HG02884 (cell line): ENCODE results near the gene SNX11.

Experiments used
- ATAC-seq: cut with Tn5 transposase; IDR thresholded peaks from one replicate; pipeline ENCODE4 v1.9.1; 2021; ENCODE audit warnings: mild to moderate bottlenecking, moderate library complexity; ENCODE audit not compliant: unreplicated experiment

SNX11 gene

DNA sequence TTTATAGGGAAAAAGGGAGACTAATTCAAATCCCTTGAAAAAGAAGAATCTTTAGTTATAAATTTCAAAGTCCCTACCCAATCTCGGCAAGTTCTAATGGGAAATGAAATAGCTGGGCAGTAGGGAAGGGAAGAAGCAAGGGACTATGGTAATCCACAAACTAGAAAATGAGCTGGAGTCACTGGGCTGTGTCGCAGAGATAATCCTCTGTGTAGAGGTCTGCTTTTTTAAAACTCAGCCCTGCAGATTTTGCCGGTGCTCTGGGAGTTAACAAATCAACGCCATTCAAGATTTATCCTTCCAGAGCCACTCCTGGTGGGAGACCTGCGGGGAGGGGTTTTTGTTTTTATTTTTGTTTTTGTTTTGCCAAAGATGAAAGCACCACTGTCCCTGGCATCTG is 20.8 kb downstream of the SNX11 start:
- ATAC-seq, result no peak

DNA sequence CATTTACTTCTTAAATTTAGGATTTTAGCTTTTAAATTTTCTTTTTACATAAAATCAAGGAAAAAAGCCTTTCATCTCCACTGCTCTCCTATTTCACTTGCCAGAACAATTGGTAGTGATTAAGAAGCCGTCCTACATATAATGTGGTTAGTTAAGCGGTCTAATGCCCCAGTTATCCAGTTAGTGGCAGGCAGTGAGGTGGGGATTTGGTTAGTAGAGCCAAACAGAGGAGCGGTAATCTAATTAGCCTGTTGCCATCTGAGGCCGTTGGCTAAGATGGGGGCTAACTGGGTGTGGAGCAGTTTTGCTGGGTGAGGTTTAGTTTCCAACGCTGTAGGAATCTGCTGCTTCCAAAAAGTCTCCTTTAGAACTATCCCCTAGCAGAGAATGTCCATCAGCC is 22.4 kb downstream of the SNX11 start:
- no peak for ATAC-seq

DNA sequence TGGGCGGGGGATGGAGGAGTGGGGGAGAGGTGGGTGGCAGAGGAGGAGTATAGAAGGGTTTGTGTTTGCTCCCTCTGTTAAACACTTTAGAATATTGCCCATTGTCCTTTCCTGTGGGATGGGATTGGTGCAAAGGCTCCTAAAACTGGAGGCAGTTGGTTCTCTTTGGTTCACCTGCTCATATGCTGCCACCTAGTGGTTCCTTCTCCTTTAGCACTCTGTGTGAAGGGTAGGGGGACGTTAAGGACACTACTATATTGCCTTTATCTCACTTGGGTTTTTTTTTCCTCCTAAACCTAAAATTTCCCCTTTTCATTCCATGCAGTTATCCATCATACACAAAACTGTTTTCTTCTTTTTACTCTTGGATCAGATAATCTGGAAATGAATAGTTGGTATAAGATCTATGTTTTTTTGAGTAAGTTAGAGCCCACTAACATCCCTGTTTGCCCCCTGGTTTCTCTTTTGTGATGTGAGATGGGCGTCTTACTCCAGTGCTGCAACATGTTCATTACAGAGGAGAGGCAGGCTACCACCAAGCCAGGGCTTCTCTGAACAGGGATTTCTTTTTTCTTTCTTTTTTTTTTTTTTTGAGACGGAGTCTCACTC is 23.8 kb downstream of the SNX11 start:
- ATAC-seq, result no peak

DNA sequence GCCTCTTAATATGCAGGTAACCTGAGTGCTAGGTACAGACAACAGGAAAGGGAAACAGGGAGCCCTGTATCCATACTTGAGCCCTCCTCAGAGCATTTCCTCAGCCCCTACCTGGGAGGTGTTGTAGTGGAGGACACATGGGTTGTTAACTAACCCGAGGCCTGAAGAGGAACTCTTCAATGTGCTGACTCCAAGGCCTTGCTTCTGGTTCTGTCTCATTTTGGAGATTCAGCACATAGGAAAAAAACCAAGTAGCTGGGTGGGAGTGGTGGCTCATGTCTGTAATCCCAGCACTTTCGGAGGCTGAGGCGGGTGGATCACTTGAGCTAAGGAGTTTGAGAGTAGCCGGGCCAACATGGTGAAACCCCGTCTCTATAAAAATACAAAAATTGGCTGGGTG is 24.8 kb downstream of the SNX11 start:
- no peak for ATAC-seq

DNA sequence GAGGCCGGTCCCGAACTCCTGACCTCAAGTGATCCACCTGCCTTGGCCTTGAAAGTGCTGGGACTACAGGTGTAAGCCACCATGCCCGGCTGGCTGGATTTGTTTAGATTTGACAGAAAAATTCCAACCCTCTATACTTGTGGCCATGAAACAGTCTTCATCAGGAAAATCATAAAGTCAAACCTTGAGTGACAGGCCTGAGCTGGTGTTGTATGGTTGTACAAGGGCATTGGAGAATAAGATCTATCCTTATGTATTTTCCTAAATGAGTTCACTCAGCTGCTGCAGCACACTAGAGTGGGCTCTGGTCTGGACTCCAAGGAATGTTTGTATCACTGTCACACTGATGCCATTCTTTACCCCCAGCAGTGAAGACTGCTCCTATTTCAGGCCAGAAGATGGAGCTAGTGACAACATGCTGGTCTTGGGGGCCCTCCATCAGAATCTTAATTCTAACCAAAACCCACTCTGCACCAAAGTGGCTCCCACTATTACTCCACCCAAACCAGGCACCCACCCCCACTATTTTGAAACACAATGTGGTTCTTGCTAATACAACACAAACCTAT is 27.4 kb downstream of the SNX11 start:
- ATAC-seq, result no peak

DNA sequence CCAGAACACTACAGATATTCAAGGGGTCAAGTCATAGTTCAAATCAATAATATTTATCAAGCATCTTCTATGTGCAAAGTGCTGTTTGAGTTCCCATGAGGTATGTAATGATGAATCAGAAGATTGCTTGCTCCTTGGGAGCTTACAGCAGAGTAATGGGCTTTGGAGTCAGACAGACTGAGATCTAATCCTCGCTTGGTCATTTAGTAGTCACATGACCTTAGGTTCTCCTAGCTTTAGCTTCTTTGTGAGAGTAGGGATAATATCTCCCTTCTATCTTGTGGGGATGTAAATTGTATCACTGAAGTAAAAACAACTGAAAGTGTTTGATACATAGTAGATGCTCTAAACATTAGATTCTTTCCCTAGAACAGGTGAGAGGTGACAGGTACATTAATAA is 30.1 kb downstream of the SNX11 start:
- no peak for ATAC-seq

DNA sequence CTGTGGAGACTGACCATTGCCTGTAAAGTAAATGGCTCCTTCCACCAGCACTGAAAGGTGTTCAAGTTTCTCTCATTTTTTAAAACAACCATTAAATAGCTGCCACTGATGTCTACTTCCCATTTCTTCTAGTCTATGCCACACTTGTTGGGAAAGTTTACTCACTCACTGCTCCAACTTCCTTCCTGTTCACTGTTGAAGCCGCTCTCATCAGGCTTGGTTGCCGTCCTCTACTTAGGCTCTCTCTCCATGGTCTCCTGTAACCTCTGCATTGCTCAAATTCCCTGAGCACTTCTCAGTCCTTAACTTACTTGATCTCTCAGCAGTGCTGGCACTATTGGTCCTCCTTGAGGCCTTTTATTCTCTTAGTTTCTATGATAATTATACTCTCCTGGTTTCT is 32.4 kb downstream of the SNX11 start:
- ATAC-seq, result no peak

DNA sequence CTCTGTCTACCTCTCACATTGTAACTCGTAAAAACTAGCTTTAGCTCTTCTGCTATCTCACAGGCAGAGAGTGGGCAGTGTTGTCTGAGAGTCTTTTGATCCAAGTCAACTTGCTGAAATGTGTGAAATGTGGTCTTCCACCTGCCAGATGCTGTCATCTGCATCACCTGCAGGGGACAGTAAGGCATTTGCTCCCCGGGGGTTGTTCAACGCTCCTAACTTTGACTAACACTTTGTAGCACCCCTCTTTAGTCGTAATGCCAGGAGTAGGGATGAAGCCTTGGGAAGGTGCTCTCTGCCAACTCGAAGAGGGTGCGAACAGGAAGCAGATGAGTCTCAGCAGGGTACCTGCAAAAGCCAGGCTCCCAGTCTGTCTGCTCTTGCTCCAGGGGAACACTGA is 36.1 kb downstream of the SNX11 start:
- ATAC-seq, result no peak

DNA sequence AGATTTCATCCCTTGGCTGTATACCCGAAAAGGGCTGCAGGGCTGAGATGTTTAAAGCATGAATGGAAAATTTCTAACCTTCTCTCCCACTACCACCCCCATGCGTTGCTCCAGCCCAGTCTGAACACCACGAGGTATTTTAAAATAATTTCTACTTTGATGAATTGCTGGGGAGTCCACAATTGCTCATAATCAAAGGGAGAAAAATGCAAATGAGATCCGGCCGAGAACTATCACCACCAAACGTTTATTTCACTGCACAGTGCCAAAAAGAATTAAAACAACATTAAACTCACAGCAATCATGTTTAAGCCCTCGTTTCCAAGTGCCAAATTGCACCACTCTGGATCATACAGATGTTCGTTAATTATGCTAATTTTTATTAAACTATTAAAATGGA is 36.7 kb downstream of the SNX11 start:
- no peak for ATAC-seq

DNA sequence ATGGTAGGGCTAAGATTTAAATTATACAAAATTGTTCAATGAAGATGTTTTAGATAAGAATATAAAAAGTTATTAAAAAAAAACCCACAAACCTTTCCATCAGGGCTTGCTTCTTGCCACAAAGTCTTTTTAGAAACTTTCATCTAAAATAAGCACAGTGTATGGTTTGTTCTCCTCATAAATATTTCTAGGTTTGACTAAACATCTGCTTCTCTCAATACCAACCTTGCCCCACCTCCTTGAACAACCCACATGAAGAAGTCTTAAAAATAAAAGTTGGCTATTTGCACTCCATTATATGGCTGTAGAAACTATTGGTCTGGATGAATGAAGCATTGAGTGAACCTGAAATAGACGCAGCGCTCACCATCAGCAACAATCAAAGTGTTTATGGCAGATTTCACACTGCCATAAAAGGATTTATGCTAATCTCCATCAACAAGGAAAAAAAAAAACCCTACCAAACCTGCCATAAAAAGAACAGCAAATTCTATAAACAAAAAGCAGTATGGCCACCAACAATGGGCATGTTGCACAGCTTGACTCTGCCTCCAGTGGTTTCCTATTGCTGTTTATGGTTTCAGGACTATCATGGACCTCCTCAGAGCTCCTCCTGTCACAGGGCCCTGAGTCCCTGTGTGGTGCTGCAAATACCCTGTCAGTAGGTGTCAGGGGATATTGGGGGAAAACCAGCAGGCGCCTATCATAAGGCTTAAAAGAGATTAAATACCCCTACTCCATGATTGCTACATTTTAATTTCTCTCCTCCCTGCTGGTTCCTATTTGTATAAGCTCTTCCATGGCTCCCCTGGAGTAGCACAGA is 37.6 kb downstream of the SNX11 start:
- no peak for ATAC-seq

DNA sequence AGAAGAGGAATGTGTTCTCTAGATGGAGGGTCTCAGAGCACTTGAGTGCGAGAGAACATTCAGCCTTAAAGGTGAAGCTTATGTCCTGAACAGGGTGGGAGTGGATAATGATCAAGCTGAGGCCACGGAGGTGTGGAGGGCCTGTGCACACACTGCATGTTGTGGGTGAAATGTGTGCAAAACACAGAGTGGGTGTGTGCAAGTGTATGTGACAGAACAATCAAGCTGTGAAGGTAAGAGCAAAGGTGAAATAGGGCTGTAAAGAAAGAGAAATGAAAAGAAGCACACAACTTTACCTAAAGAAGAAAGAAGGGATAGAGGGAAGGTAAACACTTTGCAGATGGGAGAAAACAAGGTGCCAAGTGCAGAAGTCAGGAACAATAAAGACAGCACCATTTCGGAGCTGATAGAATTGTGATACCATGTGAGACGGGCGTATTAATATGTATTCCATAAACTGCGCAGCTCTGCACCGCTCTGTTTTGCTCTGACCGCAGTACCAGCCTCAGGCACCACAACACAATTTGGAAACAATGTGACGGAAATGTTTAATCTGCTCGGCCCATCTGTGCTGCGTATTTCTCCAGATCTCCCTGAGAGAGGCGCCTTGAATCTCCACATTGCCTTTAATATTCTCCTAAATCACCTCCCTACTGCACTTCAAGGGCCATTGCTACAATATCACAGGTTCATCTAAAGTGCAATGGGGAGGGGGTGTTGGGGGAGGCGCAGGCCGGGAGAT is 40.6 kb downstream of the SNX11 start:
- no peak for ATAC-seq

DNA sequence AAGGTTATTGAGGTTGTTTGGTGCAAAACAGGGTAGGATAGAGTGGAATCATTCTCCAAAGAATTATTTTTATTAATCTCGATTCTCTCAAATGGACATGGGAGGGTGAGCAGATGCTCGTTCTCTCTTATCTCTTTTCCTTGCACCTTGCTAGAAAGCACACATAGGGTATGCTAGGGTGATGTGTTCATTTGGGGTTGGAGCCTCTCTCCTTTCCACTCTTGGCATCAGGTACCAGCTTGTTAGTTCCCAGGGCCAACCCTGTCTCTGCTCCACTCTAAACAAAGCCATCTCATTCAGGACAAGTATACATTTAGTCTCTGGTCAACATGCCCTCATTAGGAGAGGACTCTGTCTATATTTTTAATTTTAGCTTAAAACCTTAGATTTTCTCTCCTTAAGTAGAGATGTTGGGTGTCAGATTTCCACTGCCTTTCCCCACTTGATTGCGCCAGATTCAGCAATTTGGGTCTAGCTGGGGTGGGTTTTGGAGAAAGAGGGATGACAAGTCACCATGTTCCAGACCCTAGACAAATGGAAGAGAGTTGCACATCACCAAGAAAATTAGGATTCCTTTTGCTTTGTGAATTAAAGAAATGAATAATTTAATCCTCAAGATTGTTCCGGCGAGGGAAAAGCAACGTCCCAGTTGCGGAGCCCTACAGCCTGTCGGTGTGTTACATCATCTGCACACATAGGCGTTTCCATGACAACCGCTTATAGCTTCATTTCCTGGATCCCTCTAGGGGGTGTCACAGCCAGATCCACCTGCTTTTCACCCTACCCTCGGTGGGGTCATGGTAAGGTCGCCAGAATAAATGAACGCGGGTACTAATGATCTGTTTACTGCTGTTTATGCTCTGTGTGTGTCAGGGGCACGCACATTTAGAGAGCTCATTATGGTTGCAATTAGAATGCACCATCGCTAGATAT is 41.6 kb downstream of the SNX11 start:
- ATAC-seq, result no peak

DNA sequence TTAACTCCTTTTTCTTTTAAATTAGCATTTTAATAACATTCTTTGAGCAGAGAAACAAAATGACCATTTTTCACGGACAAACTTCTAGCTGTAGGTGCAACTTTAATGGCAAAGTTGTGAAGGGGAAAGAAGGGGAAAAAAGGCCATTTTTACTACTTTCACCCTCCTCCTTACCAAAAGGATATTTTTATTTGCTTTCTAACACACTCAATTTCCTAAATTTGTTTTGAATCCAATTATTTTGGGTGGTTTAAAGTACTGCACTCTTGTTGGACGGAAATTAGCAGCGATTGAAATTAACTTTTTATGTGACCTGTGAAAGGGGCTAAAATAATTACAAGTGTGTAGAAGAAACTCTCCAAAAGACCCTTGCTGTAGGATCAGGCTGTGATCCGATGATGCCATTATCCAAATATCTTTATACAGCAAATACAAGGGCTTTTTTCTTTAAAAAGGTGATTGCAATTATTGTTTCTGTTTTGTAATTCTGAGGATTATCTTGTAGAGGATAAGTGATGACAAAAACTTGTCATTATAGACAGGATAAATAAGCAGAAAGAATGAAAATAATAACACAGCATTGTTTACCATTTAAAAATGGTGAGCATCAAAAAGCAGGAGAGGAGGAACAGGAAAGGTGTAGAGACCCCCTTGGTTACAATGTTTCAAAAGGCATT is 42.4 kb downstream of the SNX11 start:
- no peak for ATAC-seq

DNA sequence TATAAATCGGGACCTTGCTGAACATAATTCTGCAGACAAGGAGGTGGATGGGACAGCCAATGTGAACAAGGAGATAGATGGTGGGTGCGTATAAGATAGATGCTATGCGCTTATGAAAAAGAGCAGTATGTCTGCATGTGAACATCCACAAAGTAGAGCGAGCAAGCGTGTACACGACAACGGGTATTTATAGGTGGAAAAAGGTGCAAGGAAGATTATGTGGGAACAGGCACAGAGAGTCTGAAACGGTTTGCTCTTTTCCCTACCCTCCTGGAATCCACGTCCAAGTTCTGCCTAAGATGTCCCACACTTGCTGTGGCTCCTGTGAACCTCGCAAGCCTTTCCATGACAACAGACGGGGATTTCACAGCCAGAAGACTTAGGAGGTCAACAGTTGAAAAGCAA is 43.0 kb downstream of the SNX11 start:
- no peak for ATAC-seq

DNA sequence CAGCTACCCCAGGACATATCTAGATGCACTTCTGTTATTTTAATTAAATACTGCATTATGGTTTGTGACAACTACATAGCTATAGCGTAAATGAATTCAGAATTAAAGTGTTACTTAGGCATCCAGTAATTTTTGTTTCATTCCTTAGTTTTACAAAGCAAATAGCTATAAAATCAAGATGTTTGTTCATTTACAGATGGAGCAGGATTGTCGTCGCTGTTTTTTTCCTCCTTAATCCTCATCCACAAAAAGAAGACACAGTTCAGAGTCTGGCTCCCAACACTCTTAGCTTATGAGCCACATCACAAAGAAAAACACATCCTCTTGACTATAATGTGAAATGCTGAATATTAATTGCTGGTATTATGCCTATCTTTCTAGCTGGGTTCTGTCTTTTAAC is 43.7 kb downstream of the SNX11 start:
- ATAC-seq, result no peak

DNA sequence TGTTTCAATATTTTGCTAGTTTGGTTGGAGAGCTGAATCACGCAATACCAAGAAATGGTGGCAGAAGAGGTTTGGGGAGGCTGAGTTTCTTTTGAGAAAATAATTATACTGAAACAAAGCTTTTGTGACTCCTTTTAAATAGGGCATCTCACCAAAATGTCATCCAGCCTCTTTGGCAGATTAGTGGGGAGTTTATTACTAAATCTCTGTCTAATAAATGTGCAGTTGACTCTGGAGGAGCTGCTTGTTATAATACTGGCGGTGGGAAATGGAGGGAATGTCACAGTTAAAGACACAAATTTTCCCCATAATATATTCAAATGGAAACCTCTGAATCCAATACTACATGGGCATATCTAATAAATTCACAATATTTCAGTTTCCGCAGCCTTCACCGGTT is 44.7 kb downstream of the SNX11 start:
- ATAC-seq, result no peak

DNA sequence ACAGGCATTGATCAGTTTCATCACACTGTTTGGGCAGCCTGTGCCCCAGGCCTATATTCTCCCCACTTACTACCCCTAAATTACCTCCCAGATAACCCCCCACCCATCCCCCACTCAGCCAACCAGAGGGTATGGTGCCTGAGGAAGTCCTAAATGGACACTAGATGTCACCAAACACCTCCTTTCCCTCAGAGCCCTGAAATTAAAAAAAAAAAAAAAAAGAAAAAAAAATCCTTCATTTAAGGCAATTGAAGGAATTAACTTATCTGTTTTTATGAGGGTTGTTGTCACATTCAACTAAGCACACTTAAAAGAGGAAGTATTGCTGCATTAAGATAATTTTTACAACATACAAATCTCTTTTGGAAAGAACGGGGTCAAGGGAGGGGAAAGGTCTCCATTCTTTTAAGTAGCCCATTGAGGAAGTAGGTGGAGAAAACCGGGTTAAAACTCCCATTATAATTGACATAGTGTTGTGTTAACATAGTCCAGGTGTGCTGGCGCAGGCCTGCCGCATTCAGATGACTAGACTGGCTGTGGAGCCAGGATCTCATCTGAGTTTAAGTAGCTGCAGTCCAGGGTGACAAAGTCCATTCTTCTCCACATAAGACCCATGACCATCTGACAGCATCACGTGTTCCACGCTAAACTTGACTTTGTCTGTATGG is 46.3 kb downstream of the SNX11 start:
- no peak for ATAC-seq

DNA sequence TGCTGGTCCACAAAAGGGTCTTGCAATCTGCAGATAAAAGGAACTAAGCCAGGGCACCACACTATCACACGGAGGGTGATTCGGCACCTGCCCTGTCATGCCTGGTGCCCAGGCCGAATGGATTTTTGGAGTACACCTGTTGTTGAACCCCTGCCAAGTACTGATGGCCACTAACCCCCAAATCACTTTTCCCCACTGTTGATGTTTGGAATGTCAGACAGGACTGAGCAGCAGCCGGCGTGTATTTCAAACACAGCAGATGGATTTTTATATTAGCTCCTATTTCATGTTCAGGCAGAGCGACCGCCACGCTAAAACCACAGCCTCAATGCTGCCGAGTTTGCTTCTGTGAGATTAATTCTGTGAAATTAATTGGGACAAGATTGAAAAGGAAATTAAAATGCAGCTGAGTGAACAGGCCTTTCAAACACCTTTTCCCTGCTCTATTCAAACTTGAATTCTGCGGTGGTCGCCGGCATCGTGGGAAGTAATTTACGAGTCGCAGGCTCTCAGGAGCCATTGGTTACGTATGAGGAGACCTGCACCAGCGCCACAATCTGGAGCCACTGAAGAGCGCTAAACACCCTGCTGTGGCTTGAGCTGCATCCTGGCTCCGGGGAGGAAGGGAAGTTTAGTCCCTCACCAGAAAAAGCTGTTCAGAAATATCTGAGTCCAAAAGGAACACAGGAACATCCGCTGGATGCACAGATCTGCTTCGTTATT is 48.5 kb downstream of the SNX11 start:
- ATAC-seq, result no peak

DNA sequence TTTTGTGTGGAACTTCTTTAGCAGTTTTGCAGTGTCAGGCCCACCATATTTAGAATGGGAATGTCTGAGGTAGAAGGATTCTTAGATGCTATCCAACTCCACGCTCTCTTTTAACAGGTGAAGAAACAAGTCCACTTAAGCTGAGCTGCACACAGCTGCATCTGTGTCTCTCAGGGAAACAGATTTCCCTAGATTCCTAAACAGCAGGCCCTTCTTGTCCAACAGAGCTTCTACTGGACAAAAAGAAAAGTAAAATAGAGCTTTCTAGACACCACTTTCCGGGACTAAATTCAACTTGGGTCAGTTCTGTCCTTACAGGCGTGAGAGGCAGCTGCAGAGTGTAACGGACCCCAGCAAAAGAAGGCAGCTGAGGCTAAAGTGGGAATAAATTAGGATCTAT is 51.7 kb downstream of the SNX11 start:
- no peak for ATAC-seq
